ENCODE results near the gene NME9.

Gene NME9

DNA sequence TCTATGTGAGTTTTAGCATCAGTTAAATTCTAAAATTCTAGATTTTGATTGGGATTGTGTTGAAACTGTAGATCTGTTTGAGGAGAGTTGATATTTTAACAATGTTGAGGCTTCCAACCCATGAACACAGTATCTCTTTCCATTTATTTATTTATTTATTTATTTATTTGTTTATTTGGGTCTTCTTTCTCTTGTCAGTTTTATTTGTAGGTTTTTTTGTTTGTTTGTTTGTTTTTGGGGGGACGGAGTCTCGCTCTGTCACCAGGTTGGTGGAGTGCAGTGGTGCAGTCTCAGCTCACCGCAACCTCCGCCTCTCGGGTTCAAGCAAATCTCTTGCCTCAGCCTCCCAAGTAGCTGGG lies 44.1 kb upstream of the NME9 start:
- 93% methylated on average over 3 of the region's 5 CpGs for WGBS
- H3K4ac ChIP-seq (ENCODE audit: low read depth in 1 of 2, low read length in 2 of 2): no peak overlapping the region
- H3K4me1 ChIP-seq (ENCODE audit: control insufficient read depth, insufficient read depth, low read depth, low read length): peaks cover 2% of the 10 kb centered on the region
- no peak overlapping the region for H2BK120ac ChIP-seq (ENCODE audit: low read depth, low read length)
- H3K4me3 ChIP-seq (ENCODE audit: insufficient read depth in 1 of 2, low read depth in 1 of 2, low read length in 2 of 2): no peak overlapping the region
- H3K9ac ChIP-seq (ENCODE audit: low read length): no peak overlapping the region
- H4K91ac ChIP-seq (ENCODE audit: low read length): no peak overlapping the region
- H2AK5ac ChIP-seq (ENCODE audit: low read length, severe bottlenecking): no peak overlapping the region
- peaks cover 21% of the 10 kb centered on the region for H3K79me1 ChIP-seq (replicated peaks; ENCODE audit: low read length, poor library complexity, severe bottlenecking)
- no peak overlapping the region for H3K14ac ChIP-seq (ENCODE audit: low read length in 2 of 2)
- no peak overlapping the region for H3K23ac ChIP-seq (ENCODE audit: low read length in 2 of 2)
- no peak overlapping the region for H2BK15ac ChIP-seq (ENCODE audit: low read depth, poor library complexity, severe bottlenecking)
- no peak overlapping the region for H3K18ac ChIP-seq (ENCODE audit: low read depth in 1 of 2, low read length in 2 of 2)
- no peak overlapping the region for H2BK5ac ChIP-seq (ENCODE audit: low read depth, low read length, poor library complexity, severe bottlenecking)
- H2BK12ac ChIP-seq (ENCODE audit: low read length in 2 of 2): no peak overlapping the region
- no peak overlapping the region for H3K4me2 ChIP-seq (ENCODE audit: low read length, poor library complexity, severe bottlenecking)
- no peak for DNase-seq
- no peak overlapping the region for H4K8ac ChIP-seq (ENCODE audit: low read length)
- no peak overlapping the region for H2AFZ ChIP-seq (ENCODE audit: low read depth, low read length)
- H3K36me3 ChIP-seq (ENCODE audit: control insufficient read depth in 1 of 2, insufficient read depth in 2 of 2, low read depth in 1 of 2, low read length in 2 of 2): peaks cover 16 to 36% of the 10 kb centered on the region in 2 experiments
- H3K27me3 ChIP-seq (ENCODE audit: control insufficient read depth in 1 of 2, insufficient read depth in 1 of 2, low read length in 2 of 2): no peaks in the 10 kb centered on the region
- H3K9me3 ChIP-seq (ENCODE audit: control insufficient read depth, low read length): no peaks in the 10 kb centered on the region
- no peak overlapping the region for H3K27ac ChIP-seq (ENCODE audit: low read length, poor library complexity, severe bottlenecking)

DNA sequence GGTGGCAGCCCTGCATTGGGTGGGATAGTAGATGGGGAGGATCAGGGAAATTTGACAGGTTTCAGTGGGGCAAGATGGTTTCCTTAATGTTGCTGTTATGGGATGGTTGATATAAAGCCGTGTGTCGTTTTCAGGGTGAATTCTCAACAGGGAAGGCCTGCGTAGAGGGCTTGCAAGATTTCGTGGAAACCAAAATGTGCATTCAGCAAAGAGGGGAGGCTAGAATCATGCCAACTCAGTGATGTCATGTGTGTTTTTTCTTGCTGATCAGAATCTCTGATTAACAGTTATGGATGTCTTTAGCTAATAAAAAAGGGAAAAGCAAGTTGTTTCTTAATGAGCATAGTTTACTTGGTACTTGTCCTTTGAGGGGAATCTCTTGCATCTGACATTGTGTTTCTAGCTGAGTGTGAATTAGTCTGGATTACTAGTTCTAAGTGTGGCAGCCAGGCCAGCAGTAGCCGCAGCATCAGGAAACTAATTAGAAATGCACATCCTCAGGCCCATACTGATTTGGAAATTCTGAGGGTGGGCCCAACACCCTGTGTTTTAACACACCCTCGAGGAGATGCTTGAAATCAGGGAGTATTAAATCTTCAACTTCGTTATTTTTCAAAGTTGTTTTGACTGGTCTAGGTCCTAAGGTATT lies 43.6 kb upstream of the NME9 start:
- no peak for DNase-seq
- Histone ChIP-seq H3K4me1 (ENCODE audit: control insufficient read depth, insufficient read depth, low read depth, low read length) (peaks cover 2% of the 10 kb centered on the region), H2BK15ac (ENCODE audit: low read depth, poor library complexity, severe bottlenecking) (no peak overlapping the region), H3K9ac (ENCODE audit: low read length) (no peak overlapping the region), H3K79me1 (replicated peaks; ENCODE audit: low read length, poor library complexity, severe bottlenecking) (peaks cover 21% of the 10 kb centered on the region), H2AFZ (ENCODE audit: low read depth, low read length) (no peak overlapping the region), H3K18ac (ENCODE audit: low read depth in 1 of 2, low read length in 2 of 2) (no peak overlapping the region), H3K36me3 (ENCODE audit: control insufficient read depth in 1 of 2, insufficient read depth in 2 of 2, low read depth in 1 of 2, low read length in 2 of 2) (peaks cover 13 to 31% of the 10 kb centered on the region in 2 experiments), H3K14ac (ENCODE audit: low read length in 2 of 2) (no peak overlapping the region), H3K9me3 (ENCODE audit: control insufficient read depth, low read length) (no peaks in the 10 kb centered on the region), H3K27ac (ENCODE audit: low read length, poor library complexity, severe bottlenecking) (no peak overlapping the region), H4K91ac (ENCODE audit: low read length) (no peak overlapping the region), H2BK5ac (ENCODE audit: low read depth, low read length, poor library complexity, severe bottlenecking) (no peak overlapping the region), H2BK12ac (ENCODE audit: low read length in 2 of 2) (no peak overlapping the region), H3K4me3 (ENCODE audit: insufficient read depth in 1 of 2, low read depth in 1 of 2, low read length in 2 of 2) (no peak overlapping the region), H3K4ac (ENCODE audit: low read depth in 1 of 2, low read length in 2 of 2) (no peak overlapping the region), H3K27me3 (ENCODE audit: control insufficient read depth in 1 of 2, insufficient read depth in 1 of 2, low read length in 2 of 2) (no peaks in the 10 kb centered on the region), H2BK120ac (ENCODE audit: low read depth, low read length) (no peak overlapping the region), H3K4me2 (ENCODE audit: low read length, poor library complexity, severe bottlenecking) (no peak overlapping the region), H2AK5ac (ENCODE audit: low read length, severe bottlenecking) (no peak overlapping the region), H3K23ac (ENCODE audit: low read length in 2 of 2) (no peak overlapping the region), H4K8ac (ENCODE audit: low read length) (no peak overlapping the region)
- WGBS: 87% methylated on average over 7 of the region's 7 CpGs

DNA sequence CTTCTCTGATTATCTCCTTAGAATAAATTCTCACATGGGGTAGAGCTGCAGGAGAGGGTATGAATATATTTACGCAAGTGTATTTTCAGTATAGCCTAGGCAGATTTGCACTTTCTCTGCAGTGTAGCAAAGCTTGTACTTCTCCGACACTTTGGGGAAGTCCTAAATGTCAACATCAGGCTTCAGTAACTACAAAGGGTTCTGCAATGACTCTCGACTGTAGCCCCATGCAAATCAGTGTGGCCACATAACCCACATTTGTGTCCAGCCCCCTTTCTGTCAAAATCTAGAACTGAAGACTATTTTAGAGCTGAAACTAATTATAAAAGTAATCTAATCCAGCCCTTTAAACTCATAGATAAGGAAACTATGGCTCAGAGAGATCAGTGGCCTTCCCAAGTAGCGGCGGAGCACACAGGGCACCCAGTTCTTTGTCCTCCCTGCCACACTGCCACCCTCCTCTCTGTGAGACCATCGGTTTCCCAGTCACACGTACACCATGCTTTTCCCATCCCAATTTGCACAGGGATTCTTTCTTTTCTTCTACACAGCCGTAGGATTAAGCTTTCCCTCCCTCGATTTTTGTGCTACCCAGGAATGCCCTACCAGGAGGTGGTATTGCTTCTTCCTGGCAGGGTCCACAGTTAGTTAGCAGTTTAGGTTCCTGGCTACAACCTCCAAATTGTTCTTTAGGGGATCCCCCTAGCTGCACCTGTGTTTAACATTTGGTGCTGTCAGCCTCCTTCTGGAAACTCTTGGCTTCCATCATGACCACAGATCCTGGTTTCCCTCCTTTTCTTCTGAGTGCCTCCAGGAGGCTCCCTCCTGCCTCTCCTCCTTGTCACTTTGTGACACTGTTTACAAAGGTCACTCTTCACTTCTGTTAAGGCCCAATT lies 41.7 kb upstream of the NME9 start:
- Histone ChIP-seq H2AFZ (ENCODE audit: low read depth, low read length) (no peak overlapping the region), H3K14ac (ENCODE audit: low read length in 2 of 2) (no peak overlapping the region), H3K79me1 (replicated peaks; ENCODE audit: low read length, poor library complexity, severe bottlenecking) (peaks cover 24% of the 10 kb centered on the region), H3K23ac (ENCODE audit: low read length in 2 of 2) (no peak overlapping the region), H4K91ac (ENCODE audit: low read length) (no peak overlapping the region), H3K4me3 (ENCODE audit: insufficient read depth in 1 of 2, low read depth in 1 of 2, low read length in 2 of 2) (no peak overlapping the region), H3K27ac (ENCODE audit: low read length, poor library complexity, severe bottlenecking) (no peak overlapping the region), H3K18ac (ENCODE audit: low read depth in 1 of 2, low read length in 2 of 2) (no peak overlapping the region), H2AK5ac (ENCODE audit: low read length, severe bottlenecking) (no peak overlapping the region), H2BK120ac (ENCODE audit: low read depth, low read length) (no peak overlapping the region), H2BK15ac (ENCODE audit: low read depth, poor library complexity, severe bottlenecking) (no peak overlapping the region), H2BK5ac (ENCODE audit: low read depth, low read length, poor library complexity, severe bottlenecking) (no peak overlapping the region), H2BK12ac (ENCODE audit: low read length in 2 of 2) (no peak overlapping the region), H3K9me3 (ENCODE audit: control insufficient read depth, low read length) (no peaks in the 10 kb centered on the region), H3K36me3 (ENCODE audit: control insufficient read depth in 1 of 2, insufficient read depth in 2 of 2, low read depth in 1 of 2, low read length in 2 of 2) (peaks cover 5 to 22% of the 10 kb centered on the region in 2 experiments), H3K27me3 (ENCODE audit: control insufficient read depth in 1 of 2, insufficient read depth in 1 of 2, low read length in 2 of 2) (no peaks in the 10 kb centered on the region), H3K4me2 (ENCODE audit: low read length, poor library complexity, severe bottlenecking) (no peak overlapping the region), H3K9ac (ENCODE audit: low read length) (no peak overlapping the region), H4K8ac (ENCODE audit: low read length) (no peak overlapping the region), H3K4ac (ENCODE audit: low read depth in 1 of 2, low read length in 2 of 2) (no peak overlapping the region), H3K4me1 (ENCODE audit: control insufficient read depth, insufficient read depth, low read depth, low read length) (peaks cover 3% of the 10 kb centered on the region)
- no peak for DNase-seq
- 93% methylated on average over 9 of the region's 9 CpGs for WGBS

DNA sequence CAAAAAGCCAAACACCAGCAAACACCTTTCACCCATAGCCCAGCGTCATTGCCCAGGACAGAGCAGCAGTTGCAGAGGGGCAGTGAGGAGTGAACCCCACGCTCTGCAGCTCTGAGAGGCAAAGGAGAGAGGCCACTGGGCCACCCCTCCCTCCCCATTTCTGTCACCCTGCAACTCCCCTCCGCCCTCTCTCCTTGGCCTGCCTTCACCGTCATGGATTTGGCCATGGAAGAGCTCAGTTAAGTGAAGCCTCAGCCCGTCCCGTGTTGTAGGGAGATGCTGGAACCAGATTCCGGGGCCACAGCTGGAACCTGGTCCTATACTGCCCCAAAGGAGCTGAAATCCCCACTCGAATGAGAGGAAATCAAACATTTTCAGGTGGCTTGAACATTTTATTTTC lies 40.7 kb upstream of the NME9 start:
- Histone ChIP-seq H3K14ac (ENCODE audit: low read length in 2 of 2) (no peak overlapping the region), H3K4me2 (ENCODE audit: low read length, poor library complexity, severe bottlenecking) (no peak overlapping the region), H3K4me3 (ENCODE audit: insufficient read depth in 1 of 2, low read depth in 1 of 2, low read length in 2 of 2) (no peak overlapping the region), H3K79me1 (replicated peaks; ENCODE audit: low read length, poor library complexity, severe bottlenecking) (peaks cover 31% of the 10 kb centered on the region), H3K36me3 (ENCODE audit: control insufficient read depth in 1 of 2, insufficient read depth in 2 of 2, low read depth in 1 of 2, low read length in 2 of 2) (peaks cover 5 to 16% of the 10 kb centered on the region in 2 experiments), H2BK5ac (ENCODE audit: low read depth, low read length, poor library complexity, severe bottlenecking) (no peak overlapping the region), H2BK12ac (ENCODE audit: low read length in 2 of 2) (no peak overlapping the region), H3K27ac (ENCODE audit: low read length, poor library complexity, severe bottlenecking) (no peak overlapping the region), H2AFZ (ENCODE audit: low read depth, low read length) (no peak overlapping the region), H3K4ac (ENCODE audit: low read depth in 1 of 2, low read length in 2 of 2) (no peak overlapping the region), H2BK15ac (ENCODE audit: low read depth, poor library complexity, severe bottlenecking) (no peak overlapping the region), H3K23ac (ENCODE audit: low read length in 2 of 2) (no peak overlapping the region), H3K9ac (ENCODE audit: low read length) (no peak overlapping the region), H3K27me3 (ENCODE audit: control insufficient read depth in 1 of 2, insufficient read depth in 1 of 2, low read length in 2 of 2) (no peaks in the 10 kb centered on the region), H2BK120ac (ENCODE audit: low read depth, low read length) (no peak overlapping the region), H3K18ac (ENCODE audit: low read depth in 1 of 2, low read length in 2 of 2) (no peak overlapping the region), H3K9me3 (ENCODE audit: control insufficient read depth, low read length) (no peaks in the 10 kb centered on the region), H2AK5ac (ENCODE audit: low read length, severe bottlenecking) (no peak overlapping the region), H3K4me1 (ENCODE audit: control insufficient read depth, insufficient read depth, low read depth, low read length) (peaks cover 5% of the 10 kb centered on the region), H4K91ac (ENCODE audit: low read length) (no peak overlapping the region), H4K8ac (ENCODE audit: low read length) (no peak overlapping the region)
- no peak for DNase-seq
- 95% methylated on average over 7 of the region's 8 CpGs for WGBS
